Stimulated activated CD4-positive, alpha-beta T cell treated with anti-CD3 and anti-CD28 coated beads, Interleukin-2, amount 100 ng/mL, for 4 hours (primary cell): ENCODE measurements around the gene BEND6.

Experiments used
- DNase-seq: peaks from one replicate; pipeline ENCODE4 v3.0.0-alpha.2; 2020; ENCODE audit warnings: low read depth

BEND6 gene

DNA sequence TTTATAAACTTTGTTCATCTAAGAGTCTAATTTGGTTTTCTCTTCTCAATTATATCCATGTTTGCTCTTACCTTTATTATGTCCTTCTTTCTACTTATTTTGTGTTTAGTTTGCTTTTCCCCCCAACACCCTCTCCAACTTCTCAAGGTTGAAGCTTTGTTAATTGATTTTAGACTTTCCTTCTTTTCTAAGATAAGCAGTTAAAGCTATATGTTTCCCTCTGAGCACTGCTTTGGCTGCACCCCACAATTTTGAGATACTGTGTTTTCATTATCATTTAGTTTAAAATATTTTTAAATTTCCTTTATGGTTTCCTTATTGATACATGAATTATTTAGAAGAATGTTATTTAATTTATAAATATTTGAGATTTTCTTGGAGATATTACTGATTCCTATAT lies 13.9 kb upstream of the BEND6 start:
- DNase-seq, result no peak

DNA sequence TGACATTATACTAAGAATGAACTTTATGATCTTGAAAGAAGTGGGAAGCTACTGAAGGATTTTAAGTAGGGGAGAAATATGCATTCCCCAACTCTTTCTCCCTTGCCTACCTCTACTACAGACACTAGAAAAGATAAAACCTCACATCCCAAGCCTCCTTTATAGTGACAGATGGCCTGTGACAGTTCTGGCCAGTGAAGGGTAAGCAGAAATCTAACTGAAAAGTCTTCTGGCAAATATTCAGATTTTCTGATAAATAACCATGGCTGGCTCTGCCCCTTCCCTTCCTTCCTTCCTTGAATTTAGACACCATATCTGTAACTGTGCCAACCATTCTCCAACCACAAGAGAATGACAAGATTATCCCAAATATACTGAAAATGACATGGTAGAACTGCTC lies 10.2 kb upstream of the BEND6 start:
- DNase-seq, result no peak

DNA sequence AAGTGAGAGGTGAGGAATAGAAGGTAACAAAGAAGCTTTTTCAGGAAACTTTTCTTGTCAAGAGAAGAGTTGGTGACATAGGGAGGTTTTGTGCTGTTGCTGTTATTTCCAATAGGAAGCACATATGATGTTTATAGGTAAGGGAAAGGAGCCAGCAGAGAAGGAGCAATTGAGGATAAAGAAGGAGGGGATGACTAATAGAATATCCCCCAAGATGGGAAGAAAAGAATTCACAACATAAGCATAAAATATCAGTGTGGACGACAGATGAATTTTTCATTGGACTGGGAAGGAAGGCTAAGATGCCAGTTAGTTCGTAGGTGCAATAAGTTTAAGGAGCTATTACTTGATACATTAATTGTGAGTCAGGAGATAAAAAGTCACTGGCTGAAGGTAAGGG lies 8.5 kb upstream of the BEND6 start:
- no peak for DNase-seq

DNA sequence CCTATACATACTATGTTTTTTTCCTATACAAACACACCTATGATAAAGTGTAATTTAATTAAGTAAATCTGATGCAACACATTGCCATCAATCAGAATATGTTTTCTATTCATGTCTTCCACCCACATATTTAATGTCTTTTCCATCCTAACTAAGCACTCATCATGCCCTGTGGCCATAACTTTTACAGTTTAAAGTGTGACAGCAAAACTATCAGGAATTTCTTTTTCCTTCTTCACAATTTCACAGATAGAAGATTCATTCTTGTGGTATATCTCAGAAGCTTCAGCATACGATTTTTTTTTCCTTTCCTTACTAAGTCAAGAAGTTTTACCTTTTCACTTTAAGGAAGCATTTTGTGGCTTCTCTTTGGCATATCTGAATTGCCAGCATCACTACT lies 7.0 kb upstream of the BEND6 start:
- DNase-seq, result no peak

DNA sequence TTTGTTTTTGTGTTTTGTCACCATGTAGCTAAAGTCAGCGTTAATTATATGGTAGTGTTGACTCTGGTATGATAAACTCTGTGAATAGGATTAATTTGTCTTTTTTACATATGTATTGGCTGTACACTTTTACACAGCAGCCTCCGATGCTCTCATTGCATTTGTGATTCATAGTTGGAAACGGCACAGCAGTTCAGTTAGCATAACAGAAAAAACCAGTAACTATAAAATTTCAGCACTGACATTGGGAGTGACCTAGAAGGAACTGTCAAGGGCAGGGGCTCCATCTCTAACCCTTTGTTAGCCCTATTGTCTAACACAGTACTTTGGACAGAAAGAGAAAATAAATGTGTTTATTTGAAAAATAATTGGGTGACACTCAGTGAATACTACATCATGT lies 5.6 kb upstream of the BEND6 start:
- DNase-seq, result no peak

DNA sequence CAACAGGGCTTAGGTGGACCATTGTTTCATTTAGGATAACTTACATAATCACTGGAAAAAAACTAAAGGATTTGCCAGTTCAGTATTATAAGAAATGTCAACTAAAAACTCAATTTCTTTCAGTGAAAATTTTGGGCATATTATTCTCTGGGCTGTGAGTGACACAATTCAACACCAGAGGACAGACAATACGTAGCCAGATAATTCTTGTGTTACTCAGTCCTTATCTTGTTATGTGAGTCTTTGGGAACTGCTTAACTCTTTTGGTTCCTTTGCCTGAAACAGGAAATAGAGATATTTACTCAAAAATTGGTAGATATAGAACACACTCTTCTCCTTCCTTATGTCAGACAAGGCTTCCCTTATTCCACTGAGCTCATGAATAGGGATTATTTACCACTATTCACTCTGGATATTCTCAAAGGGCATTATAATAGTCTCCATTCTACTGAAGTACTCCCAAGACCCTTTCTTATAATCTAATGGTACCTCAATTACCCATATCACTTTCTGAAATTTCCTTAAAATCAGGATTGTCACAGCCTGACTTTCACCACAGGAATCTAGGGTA lies 4.9 kb upstream of the BEND6 start:
- no peak for DNase-seq

DNA sequence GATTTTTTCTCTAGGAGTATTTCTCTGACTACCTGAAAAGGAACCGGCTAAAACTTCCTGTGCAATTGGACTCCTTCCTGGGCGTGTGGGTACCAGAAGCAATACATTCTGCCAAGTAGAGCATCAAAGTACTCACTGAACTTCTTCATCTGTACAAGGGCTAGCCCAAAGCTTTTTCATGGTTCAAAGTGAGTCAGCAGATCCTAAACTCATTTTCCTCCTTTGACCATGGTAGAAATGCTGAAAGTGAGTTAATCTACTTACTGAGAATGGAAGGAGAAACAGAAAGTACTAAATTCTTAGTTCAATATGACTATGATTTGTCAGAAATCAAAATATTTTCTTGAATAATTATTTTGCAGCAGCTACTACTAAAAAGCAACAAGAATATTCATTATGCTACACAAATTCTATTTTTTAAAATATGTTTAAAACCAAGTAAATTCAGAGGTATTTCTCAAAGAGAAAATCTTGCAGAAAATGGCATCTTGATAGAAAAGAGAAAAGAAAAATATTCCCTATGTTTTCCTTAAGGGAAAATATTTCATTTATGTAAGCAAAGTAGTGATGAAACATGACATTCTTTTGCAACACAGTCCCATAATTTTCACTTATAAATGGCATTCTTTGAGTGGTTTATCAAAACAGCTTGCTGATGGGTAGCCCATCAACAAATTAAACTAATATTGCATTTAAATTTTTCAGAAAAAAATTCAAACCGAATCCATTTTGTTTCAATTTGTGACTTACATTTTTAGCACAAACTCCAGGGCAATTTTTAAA lies 3.7 kb upstream of the BEND6 start:
- no peak for DNase-seq

DNA sequence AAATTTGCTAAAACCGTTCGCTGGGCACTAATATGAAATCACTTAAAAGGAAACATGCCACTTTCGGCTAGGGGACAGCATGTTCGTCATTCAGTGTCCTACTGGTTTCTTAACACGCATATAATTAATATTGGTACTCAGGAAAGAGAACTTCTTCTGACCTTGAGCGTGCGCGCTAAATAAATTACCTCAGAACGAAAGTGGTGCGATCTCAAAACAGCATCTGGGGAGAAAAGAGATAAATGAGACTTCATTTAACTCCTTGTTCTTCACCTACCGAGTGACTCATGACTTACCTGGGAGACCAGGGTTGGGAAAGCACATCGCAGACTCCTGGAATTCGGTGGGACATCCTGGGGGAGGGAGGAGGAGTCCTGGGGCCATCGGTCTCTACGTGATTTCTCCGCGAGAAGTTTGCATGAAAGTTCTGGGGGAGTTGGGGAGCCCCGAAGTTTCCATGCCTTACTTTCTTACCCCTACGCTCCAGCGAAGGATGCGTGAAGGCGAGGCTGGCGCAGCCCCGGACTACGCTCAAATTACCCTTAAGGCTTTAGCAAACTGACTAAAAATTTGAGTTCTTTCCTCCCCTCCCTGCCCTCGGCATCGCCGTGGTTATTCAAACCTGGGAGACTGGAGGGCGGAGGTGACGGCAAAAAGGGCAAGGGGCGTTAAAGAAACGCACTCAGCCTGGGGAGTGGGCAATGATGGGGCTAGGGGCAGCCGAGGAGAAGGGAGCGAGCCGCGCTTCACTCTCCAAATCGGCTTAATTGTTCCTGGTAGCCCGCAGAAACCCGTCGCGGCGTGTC lies 1.1 kb upstream of the BEND6 start:
- DNase-seq, result no peak

DNA sequence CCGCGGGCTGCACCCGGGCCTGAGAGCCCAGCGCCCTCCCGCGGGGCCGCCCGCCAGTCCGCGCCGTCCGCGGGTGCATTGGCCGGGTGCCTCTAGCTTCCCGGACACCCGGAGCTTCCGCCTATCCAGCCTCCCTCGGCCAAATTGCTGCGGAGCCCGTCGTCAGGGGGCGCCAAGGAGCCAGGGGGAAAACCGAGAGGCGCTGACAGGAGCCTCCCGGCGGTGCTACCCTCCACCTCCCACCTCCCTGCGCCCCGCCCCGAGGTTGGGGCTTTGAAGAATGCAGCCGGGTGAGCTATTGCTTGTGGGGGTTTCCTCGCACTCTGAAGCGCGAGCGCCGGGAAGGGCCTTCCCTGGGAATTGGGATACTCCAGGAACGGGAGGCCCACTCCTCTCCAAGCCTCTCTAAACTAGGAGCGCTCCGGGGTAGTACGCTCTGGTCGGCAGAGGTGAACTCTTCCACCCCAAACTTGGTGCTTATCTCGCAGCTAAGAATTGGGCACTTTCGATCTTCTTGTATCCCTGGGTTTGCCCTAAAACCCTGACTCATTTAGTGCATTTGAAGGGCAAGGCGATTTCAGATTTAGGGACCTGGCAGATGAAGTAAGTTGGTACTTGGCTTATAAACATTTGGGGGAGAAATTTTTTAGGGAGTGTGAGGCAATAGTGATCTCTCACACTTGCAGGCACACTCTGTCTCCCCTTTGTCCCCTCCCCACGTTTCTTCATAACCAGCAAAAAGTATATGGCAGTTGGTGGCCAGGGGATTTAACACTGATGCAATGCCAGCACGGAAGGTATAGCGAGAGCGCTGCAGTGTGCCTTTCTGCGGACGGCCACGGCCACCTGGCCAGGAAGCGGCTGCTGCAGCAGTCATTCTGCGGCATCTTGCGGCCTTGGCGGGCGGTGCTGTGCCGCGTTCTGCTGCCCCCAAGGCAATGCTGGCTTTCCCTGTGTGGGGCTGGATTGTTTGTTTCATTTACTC lies 556 bp downstream of the BEND6 start:
- DNase-seq, result peak; percentile 36

DNA sequence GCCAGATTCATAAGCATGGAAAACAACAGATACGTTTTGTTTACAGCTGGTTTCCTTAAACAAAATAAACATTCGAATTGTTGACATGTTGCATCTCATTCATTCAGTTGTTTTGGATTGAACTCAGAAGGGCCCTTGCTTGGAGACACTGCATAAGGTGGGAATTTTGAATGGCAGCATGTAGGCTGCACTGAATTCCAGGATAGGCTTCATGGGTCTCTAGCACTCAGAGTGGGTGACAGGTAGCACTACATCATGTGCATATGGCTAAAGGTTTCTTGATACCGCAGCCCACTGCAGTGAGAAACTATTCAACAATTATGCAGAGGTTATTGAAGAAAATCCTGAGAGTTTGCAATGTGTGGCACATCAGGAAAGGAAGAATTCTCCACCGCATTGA lies 1.6 kb downstream of the BEND6 start:
- DNase-seq, result no peak

DNA sequence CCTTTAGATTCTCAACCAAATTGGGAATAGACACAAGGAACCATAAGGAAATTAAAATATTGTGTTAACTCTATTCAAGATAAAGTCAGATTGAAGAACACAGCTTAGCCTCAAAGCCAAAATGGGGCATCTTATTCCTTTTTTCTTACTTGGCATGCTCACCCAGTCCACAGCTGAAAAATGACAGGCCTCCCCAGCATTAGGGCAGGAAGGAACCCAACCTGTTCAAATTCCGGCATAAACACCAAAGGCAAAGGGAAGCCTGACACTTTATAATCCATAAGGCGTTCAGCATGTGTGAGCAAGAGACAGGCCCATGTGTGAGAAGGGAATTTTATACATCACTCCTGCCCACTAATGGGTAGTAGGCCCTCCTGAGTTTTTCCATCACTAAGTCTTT lies 2.9 kb downstream of the BEND6 start:
- DNase-seq, result no peak

DNA sequence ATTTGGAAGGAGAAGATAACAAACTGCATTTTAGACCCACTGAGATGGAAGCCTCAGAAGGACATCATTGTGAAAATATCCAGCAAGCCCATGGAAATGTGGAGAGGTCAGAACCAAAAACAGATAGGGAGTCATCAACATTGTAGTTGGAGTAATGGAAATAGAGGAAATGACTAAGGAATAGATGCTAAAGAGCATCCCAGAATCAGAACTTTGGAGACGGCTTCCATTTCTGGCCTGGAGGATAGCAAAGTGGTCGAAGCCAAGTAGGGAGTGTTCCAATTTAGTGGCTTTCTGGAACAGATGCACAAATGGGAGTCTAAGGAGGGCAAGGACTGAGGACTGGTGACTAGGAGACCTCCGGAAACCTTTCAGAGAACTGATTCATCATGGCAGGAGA lies 3.6 kb downstream of the BEND6 start:
- DNase-seq, result no peak

DNA sequence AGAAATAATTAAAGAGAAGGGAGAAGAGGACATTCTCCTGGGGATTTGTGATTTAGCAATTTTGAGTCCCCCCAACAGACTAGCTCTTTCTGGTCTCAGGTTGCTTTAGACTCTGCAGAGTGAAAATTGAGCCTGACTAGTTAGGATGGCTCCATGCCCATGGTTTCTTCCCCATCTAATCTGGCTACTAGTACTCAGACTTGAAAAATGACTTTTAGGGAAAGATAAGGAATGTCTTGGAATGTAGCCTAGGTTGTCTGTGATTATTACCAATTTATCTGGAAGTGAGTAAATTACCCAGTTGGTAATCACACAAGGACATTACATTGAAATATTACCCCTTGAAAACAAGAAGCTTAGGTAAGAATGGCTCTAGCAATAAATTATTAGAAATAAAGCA lies 4.2 kb downstream of the BEND6 start:
- no peak for DNase-seq

DNA sequence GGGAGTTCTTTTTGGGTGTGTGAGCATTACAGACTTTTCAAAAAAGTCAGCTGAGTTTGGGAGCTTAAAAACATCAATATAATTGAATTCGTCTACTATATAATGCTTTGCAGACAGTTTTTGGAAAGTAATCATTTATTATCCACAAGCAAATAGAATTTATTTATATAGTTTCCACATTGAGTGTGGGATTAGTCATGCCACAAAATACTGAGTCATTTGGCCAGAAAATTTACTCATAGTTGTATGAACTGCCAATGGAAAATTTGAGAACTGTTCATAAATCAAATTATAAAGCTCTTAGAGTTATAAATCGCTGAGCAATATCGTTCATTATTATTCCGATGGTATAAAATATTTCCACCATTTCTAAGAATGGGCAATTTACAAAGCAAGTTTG lies 5.0 kb downstream of the BEND6 start:
- no peak for DNase-seq

DNA sequence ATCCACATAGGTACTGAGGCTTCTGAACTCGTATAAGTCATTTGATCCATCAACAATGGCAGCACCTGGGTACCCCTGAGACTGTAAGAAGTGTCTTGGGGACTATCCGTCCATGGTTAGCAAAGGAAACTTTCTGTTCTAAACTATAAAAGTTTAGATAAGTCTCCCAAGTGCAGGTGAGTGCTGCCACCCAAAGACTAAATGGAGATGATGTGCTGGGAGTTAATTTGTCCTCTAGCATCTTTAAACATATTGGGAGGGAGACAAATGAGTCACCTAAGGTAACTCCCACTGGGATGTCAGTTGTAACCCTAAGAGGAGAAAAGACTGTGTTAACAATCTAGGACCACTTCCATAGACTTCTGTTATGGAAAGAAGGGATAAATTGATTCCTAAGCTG lies 6.2 kb downstream of the BEND6 start:
- no peak for DNase-seq

DNA sequence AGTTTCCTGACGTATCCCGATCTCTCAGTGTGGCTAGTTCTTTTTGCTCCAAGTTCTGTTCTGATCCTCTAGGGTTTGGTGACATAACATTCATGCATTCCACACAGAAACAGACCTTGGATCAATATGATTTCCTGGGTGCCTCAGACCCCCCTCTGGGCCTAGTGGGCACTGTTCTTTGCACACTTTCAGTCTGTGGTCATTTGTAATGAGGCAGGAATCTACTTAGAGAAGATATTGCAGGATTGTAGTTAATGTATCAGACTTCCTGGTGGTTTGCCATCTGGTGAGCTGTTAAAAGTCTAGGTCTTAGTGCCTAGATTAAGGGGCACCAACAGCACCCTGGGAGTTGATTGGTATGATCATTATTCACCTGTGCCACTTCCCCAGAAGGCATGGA lies 7.5 kb downstream of the BEND6 start:
- DNase-seq, result no peak

DNA sequence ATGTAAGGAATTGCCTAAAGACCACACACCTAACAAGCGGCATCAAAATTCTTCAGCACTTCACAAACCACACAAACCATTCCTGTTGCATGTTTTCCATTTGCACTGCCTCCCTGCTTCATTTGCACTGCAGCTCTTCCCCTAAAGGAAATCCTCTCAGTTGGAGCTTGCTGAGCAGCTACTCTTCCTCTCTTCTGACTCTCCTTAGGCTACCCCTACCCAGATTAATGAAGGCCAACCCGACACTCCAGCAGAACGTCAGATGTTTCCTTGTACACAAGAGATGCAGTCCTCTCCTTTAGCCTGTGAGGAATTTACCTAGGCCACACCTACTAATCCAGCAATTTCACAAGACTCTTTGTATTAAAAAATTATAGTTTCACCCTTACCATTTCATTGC lies 8.1 kb downstream of the BEND6 start:
- no peak for DNase-seq

DNA sequence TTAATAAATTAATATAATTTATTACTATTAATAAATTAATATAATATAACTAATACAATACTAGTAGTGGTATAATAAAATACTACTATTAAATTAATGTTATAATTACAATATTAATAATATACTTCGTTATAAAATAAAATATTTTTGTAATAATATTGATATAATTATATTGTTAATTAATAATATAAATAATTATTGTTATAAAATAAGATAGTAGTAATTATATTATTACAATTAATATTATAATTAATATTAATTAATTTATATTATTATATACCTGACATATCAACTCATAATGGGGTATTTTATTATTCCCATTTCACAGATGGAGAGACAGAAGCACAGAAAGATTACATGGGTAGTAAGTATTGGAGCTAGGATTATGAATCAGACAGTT lies 8.9 kb downstream of the BEND6 start:
- DNase-seq, result no peak

DNA sequence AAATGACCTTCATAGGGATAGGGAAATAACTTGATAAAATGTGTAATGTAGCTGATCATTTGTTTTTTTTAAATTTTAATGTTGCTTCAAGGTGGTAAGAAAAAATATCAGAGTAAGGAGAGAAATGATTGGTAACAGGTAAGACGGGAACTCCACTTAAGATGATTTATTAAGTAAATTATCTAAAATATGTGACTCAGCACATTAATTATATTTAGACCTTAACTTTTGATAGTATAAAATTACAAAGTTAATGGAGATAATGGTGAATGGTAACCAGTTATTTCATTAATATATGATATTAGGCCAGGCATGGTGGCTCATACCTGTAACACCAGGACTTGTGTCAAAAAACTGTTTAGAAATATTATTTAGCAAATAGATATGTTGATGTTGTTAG lies 10.2 kb downstream of the BEND6 start:
- no peak for DNase-seq

DNA sequence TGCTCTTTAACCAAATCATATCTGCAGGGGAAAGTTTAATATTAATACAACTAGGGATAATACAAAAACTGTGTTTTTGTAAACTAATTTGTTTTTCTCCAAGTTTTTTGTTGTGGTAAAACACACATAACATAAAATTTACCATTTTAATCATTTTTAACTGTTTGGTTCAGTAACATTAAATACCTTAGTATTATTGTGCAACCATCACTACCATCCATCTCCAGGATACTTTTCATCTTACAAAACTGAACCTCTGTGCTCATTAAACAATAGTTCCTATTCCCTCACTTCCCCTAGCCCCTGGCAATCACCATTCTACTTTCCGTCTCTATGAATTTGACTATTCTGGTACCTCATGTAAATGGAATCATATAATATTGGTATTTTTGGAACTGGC lies 15.9 kb downstream of the BEND6 start:
- DNase-seq, result no peak

DNA sequence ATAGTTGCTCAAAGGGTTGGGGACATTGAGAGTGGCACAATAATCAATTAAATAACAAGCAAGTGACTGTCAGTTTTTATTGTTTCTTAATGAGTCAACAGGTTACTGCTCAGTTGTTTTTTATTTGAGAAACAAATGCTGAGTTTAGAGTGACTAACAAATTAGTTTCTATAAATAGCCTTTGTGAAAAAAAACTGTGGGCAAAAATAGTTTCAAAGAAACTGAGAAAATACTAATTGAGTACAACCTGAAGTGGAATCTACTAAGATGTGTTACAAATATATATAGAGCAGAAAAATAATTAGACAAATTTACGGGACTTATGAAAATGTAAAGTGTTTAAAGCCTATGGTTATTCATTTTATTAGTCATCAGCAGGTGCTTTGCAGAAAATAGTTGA lies 22.3 kb downstream of the BEND6 start:
- DNase-seq, result no peak

DNA sequence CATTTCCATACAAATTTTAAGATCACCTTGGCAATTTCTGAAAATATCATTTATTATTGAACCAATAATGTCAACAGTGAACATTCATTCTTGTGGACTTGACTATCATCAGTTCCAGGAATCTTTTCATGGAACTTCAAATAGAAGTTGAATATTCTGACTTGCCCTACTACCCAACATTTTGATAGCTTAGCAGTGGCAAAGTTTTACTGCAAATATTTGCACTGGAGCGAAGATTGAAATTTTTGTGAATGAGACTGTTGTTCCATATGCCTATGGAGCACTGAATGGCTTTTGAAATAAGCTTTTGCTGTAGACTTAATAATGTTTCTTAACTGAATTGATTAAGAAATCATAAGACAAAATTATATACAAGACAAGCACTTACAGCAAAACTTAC lies 23.6 kb downstream of the BEND6 start:
- DNase-seq, result no peak
